Activated CD8-positive, alpha-beta memory T cell treated with anti-CD3 and anti-CD28 coated beads, Interleukin-2, amount 50 U/mL, for 48 hours (primary cell): ENCODE measurements around the gene CPA5.

Source experiments
- DNase-seq: peaks from one replicate; pipeline ENCODE4 v3.0.0-alpha.2; 2020

Gene CPA5

DNA sequence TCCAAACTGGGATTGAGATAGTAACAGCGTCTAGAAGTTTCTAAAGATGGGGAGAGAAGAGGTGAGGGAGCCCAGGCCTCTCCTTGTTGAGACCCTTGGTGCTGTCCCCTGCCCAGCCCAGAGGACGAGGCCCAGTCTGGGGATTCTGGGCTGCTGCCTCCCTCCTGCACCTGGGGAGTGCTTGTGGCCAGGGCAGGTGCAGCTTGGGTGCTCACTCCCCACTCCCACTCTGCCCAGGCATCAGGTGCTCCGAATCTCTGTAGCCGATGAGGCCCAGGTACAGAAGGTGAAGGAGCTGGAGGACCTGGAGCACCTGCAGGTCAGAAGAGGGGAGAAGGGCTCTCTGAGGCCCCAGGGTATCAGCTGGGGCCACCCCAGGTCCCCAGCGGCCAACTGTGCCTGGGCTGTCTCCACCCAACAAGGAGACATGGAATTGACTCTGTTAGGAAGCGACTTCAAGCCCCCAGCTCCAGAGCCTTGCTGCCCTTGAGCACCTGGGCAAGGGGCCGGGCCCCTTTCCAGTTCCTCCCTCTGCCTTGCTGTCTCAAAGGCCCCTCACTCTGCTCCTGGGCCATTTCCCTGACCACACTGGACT, 36.3 kb downstream of the CPA5 start:
- peak; percentile 39 for DNase-seq

DNA sequence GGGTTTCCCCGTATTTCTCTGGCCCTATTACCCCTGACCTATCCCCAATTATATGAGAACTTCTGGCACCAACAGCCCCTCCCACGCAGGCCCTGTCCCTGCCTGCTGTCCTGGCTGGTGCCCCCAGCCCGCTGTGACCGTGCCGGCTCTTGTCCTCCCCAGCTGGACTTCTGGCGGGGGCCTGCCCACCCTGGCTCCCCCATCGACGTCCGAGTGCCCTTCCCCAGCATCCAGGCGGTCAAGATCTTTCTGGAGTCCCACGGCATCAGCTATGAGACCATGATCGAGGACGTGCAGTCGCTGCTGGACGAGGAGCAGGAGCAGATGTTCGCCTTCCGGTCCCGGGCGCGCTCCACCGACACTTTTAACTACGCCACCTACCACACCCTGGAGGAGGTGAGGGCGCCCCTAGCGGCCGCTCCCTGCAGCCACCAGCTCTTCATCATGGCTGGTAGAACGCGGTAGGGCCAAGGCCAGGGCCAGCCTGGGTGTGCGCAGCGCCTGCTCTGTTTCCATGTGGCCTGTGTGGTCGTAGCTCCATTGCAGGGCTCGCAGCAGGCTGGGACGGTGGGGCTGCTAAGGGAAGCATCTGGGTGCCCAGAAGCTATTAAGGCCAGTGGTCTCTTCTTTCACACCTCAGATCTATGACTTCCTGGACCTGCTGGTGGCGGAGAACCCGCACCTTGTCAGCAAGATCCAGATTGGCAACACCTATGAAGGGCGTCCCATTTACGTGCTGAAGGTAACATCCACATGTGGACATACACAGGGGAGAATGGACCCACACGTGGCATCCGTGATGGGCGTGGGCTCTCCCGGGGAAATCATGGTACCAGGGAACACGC, 37.1 kb downstream of the CPA5 start:
- DNase-seq: peak; percentile 43

DNA sequence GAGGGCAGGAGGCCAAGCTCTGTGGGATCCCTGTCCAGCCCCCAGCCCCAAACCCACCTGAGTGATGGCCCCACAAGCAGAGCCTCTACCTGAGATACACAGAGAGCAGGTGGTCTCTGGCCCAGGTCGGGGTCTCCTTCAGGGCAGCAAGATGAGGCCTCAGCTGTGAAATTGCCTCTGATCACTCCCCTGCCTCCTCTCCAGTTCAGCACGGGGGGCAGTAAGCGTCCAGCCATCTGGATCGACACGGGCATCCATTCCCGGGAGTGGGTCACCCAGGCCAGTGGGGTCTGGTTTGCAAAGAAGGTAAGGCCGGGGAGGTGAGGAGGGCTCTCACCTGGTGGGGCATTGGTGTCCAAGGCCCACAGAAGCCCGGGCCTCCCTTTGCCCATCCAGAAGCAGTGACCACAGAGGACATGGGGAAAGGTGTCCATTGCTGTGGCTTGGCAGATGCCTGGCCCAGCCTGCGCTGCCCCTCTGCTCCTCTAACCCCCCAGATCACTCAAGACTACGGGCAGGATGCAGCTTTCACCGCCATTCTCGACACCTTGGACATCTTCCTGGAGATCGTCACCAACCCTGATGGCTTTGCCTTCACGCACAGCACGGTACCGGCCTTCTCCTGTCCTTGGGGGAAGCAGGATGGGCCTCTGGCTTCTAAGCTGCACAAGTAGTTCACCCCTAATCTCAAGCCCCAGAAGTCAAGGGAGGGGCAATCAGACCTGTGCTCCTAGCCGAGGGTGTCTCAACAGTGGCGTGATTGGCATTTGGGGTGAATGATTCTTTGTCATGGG, 38.8 kb downstream of the CPA5 start:
- no peak for DNase-seq

DNA sequence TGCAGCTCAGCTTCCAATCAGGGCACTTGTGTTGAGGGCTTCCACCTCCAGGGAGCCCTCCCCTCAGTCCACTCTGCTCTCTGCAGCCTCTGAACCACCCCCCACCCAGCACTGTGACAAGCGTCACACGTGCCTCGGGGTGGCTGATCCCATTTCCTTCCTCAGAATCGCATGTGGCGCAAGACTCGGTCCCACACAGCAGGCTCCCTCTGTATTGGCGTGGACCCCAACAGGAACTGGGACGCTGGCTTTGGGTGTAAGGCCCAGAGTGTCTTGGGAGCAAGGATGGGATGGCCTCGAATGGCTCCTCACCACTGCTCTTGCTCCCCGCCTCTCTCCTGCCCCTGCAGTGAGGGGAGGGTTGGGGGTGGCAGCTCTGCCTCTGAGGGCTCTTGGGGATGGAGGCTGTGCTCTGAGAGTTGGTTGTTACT, 39.8 kb downstream of the CPA5 start:
- no peak for DNase-seq

DNA sequence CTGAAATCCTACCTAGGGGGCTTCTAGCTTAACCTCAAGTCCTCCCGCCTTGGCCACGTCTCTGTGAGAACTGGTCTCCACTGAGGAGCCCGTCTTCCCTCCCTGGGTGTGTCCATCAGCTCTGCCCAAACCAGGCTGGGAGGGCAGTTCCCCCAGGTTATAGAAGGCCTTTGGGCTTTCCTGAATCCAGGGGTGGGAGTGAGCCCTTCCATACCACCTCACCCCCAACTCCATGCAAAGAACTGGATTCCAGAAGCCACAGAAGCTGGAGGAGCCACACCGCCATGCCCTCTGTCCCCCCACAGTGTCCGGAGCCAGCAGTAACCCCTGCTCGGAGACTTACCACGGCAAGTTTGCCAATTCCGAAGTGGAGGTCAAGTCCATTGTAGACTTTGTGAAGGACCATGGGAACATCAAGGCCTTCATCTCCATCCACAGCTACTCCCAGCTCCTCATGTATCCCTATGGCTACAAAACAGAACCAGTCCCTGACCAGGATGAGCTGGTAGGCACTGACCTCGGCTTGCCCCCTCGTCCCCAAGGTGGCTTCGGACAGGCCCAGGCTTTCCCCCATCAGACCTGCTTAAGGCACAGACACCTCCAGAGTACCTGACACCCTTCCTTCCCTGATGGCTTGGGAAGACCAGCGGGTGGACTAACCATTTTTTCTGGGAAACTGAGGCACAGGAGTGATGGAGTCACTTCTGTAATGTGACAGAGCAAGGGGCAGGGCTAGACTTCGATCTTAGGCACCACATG, 40.4 kb downstream of the CPA5 start:
- DNase-seq: no peak

DNA sequence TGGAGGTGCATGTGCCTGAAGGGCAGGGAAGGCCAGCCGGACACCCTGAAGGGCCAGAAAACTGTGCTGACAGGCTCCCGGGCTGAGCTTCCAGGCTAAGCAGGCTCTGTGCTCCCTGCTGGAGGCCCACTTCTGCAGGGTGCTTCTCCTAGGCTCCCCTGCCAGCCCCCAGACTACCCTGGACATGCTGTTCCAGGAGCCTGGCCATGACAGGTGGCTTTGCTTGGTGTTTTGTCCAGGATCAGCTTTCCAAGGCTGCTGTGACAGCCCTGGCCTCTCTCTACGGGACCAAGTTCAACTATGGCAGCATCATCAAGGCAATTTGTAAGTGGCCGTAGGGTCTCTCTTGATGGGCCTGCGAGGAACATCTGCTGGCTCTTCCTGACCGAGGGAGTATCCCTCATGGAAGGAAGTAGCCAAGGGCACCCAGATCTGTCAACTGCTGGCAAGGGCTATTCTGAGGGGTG, 41.0 kb downstream of the CPA5 start:
- DNase-seq: no peak

DNA sequence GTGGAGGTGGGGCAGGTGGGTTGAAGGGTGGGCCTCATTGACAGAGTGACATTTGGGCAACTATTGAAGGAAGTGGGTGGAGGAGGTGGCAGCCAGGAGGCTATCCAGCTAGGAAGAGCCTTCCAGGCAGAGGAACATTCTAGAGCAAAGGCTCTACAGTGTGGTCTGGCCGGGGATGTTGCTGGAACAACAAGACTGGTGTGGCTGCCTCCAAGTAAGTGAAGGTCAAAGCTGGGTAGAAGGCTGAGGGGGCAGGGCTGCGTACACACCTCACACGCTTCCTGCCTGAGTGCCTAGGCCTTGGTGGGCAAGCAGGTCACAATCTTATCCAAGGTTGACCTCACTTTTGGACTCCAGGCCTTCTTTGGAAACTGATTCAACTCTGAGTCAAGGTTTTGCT, 42.3 kb downstream of the CPA5 start:
- DNase-seq: peak; percentile 34

DNA sequence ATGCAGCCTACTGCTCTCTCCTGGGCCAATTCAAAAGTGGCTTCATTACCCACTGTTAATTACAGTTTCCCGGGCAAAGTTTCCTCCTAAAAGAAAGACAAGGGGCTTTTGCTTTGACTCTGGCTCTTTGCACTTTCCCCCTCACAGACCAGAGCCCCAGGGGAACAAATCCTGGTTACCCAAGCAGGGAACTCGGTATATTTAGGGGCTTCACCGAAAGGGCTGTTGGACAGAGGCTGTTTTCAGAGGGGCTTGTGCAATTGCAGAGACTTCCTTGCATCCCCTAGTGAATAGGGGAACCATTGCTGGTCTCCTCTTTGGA, 42.7 kb downstream of the CPA5 start:
- DNase-seq: no peak

DNA sequence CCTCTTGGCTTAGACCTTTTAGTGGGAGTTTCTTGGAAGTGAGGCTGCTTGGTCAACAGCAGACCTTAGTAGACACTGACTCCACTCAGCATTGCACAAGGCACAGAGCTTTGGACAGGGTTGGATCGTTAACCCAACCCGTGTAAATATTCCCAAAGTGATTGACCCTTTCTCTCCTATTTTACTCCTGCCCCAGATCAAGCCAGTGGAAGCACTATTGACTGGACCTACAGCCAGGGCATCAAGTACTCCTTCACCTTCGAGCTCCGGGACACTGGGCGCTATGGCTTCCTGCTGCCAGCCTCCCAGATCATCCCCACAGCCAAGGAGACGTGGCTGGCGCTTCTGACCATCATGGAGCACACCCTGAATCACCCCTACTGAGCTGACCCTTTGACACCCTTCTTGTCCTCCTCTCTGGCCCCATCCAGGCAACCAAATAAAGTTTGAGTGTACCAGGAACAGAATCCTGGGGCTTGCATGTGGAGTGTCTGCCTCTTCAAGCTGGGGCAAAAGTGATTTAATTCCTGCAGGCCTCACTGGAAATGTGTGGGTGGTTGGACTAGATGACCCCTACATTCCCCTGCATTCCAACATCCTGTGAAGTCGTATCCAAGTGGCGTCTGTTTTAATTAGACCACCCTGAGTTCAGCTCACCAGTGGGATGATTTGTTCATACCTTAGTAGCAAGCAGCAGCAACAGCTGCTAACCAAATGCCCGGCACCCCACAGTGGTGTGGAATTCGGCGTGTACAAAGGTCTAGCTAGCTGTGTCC, 43.2 kb downstream of the CPA5 start:
- no peak for DNase-seq

DNA sequence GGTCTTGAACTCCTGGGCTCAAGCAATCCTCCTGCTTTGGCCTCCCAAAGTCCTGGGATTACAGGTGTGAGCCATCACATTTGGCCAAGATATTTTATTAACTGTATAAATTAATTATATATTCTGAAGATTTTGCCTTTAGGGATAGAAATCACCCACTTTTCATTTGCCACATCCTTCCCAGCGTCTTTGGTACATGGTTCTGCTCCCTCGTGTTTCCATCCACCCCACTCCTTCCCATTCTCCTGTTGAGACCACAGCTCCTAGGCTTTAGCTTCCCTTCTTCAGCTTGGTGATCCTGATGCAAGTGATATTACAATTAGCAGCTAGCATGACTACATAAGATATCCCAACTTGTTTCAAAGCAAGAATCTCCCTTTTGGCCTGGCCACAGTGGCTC, 44.1 kb downstream of the CPA5 start:
- no peak for DNase-seq

DNA sequence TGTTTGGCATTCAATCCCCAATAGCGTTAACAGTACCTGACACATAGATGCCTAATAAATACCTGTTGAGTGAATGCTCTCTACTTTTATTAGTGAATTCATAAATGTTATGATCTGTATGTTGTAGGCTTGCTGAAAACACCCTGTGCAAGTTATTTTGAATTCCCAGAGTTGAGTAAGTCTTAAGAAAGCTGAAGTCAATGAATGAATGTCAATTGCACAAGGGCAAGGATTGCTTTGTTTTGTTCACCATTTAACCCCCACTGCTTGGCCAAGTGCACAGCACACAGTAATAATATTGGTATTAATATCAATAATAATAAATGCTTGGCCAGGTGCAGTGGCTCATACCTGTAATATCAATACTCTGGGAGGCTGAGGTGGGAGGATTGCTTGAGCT, 45.9 kb downstream of the CPA5 start:
- no peak for DNase-seq

DNA sequence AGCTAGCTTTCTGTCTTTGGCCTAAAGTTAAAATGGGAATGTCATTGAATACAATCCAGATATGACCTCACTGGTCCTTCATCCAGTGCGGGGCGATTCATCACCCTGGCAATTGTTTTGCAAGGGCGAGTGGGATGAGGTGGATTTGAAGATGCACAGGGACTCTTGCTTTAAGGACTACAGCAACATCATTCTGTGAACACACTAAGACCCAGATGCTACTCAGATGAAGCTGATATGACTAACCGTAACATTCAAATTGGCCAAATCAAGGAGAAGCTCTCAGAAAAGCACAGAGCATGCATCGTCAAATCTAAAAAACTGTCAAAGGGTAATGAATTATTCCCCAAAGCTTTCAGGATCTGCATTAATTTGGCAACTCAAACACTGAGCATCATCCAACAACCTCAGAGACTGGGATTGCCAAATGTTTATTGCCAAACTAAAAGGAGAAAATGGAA, 48.5 kb downstream of the CPA5 start:
- no peak for DNase-seq

DNA sequence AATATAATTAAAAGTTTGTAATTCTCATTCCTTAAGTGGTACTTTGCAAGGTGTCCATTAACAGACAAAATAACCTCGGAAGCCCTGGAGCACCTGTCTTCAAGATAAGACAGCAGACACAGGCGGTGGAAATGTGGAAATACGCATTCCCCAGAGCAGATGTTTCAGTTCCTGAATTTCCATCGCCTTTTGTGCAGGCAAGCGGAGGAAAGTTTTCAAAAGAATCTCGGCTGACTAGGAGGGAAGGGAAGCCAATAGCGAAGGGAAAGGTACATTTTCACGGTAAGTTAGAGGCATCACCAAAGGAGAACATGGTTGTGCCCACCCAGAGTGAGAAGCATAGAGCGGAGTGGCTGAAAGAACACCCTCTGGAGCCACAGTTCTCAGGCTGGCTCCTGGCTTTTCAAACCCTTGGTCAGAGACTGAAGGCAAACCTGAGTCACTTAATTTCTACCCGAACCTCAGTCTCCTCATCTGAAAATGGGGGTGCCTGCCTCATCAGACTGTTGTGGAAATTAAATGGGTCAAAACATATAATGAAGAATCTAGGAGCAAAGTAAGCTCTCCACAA, 49.3 kb downstream of the CPA5 start:
- no peak for DNase-seq

DNA sequence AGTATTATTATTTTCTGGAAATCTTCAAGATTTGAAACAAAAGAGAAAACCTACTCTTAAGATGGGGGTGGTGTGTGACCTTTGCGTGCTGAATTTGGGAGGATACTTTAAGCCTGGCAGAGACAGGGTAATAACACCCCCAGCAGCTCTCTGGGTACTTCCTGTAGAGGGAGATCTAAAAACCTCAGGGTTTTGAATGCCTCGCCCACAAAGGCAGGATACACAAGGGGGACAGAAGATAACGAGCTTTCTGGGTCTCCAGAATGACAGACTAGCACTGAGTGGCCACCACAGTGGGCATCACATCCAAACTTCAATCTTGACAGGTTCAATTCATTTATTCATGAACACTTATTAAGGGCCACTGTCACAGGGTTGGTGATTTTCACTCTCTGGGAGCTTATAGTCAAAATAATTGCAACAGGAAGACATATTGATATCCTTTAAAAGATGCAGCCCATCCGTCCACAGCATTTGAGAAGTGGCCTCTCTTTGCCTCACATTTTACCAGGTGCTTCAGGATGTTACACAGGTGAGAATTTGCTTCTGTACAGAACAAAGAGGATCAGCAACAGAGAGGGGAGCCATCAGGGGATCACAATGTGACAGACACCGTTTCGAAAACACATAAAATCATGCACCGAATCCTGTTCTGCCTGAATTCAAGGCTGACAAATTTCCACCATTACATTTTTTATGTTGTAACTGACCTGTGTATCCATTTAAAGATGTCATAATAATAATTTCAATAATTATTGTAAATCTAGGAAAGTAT, 50.0 kb downstream of the CPA5 start:
- no peak for DNase-seq

DNA sequence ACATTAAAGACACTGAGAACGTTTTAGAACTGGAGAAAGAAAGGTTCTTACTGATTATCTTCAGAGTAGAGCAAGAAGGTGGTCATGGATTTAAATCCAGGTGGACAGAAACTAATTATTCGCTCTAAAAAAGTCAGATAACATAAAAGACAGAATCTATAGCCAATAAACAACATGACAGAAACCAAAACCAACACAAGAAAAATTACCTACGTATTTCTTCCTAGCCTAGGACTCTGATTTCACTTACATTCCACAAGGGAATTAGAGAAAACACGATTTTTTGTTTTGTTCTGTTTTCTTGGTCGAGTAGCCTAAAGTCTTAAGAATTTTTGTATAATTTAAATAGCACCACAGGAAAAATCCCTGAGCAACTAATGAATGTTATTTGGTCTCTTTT, 50.8 kb downstream of the CPA5 start:
- no peak for DNase-seq

DNA sequence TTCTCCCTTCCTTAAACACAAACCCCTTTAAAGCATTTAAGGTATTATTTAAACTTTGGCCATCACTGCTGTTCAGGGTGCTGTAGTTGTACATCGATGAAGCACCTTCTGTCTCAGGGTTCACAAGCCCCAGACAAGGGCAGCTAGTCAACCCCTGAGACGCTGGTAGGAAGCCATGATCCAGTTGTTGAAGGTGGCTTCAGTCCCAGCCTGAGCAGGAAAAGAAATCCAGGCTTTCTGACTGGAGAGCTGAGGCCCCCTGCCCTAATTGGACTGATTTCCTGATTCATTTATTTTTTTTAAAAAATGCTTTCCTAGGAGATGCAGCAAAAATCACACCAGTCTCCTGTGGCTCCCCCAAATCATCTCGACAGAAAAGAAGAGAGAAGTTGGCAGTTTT, 51.5 kb downstream of the CPA5 start:
- no peak for DNase-seq

DNA sequence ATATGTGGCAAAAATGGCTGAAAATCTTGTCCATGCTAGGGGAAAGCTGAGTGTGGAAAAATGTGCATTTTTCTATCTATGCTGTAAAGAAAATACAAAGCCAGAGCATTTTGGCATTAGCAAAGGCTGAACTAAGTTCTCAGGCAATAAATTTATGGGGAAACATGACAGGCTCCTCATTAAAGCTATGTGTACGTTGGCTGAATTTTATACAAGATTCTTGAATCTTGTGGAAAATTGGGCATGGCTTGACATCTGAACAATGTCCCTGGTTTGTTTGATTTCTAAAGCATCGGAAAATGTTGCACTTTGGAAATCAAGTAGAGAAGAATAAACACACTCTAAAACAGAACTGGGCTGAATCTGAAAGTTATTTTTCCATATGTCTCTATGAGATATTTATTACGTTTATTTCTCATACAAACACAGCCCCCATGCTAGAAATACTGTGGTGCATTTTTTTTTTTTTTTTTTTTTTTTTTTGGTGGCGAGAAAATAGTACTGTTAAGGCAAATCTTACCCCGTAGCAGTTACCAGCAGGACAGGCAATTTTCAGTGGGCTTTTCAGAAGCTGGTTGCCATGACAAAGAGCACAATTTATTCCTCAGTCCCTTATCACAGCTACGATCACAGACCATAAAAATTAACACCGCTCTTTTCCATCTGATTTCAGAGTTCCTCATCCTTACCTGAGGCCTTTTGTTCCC, 52.6 kb downstream of the CPA5 start:
- DNase-seq: no peak

DNA sequence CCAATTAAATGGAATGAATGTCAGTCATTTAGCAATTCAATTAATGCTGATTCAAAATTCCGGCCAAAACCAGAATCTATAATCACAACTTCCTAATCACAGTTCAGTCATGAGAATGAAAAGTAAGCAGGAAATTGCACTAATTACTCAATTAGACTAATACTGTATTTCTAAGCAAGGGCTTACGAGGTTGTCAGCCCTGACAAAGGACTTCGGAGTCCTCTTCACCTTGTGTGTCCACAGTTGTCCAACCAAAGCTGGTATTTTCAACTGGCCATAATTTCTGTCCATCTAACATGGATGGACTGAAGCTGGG, 53.1 kb downstream of the CPA5 start:
- DNase-seq: no peak

DNA sequence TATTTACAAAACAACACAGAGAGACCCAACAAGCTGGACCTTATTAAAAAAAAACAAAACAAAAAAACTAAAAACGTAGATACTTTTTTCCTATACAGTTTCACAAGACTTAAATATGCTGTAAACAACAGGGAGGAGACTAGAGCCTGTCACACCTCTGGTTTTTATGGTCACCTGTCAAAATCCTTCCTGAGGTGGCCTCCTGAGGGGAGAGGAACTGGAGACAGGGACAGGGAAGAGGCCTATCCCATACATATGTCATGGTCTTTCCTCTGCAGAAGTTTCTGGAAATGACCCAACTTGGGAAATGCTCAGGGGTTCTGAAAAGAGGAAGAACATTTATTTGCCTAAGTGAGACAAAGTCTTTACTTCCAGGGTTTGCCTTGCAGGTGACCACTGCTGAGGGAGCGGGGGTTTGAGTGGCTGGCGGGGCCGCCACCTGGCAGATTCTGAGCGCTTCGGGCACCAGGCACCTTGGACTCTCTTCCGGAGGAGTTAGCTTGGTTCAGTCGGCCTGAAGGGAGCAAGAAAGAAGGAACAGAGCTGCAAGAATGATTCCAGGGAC, 54.0 kb downstream of the CPA5 start:
- DNase-seq: no peak

DNA sequence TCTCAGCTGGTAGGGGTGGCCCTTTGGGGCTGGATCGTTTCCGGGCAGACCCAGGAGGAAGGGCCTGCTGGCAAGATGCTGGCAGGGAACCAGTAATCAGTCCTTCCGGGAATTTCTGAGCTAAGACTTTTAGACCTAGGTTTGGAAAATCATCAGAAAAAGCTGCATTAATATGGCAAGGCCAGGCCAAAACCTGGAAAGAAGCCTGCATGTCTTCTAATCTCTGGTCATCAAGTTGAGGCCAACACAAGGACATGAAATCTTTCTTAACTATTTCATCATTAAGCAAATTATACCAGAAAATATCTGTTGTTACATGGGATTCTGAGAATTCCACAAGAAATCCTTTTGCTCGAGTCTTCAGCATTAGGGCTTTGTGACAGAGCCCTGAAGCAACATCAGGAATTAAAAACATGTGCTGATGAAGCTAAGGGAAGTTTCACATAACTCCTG, 55.5 kb downstream of the CPA5 start:
- DNase-seq: no peak
